NT2/D1 (cell line): ENCODE data around the gene TMEM175.

ENCODE experiments used
- SUZ12 ChIP-seq: IDR thresholded peaks from 2 replicates; pipeline ENCODE4 v1.6.1; 2011; ENCODE audit not compliant: insufficient read length, insufficient read depth; ENCODE audit errors: extremely low read depth
- YY1 ChIP-seq: IDR thresholded peaks from 2 replicates; pipeline ENCODE4 v1.6.1; 2011; ENCODE audit not compliant: insufficient read length, insufficient read depth
- ZNF274 ChIP-seq: IDR thresholded peaks from 2 replicates; pipeline ENCODE4 v1.6.1; 2011; ENCODE audit warnings: mild to moderate bottlenecking, low read depth, low read length

GRCh38 chr4:952881-953573 lies 20.8 kb downstream of the TMEM175 start:
- TF ChIP-seq ZNF274 = no peak
- no peak for TF ChIP-seq SUZ12
- TF ChIP-seq YY1 = no peak
